22Rv1 (cell line): ENCODE data around the gene SUSD6.

ENCODE experiments used
- H3K27ac ChIP-seq: fragments of 450-650 bp; 2 replicates; pipeline ENCODE4 v1.5.1; 2017
- ZFX ChIP-seq: fragments of 450-650 bp; IDR thresholded peaks from 2 replicates; pipeline ENCODE4 v1.6.1; 2017; ENCODE audit warnings: antibody characterized with exemption, borderline replicate concordance
- TF ChIP-seq, protein P1 (sequence below): fragments of 450-650 bp; IDR thresholded peaks from 2 replicates; pipeline ENCODE4 v1.5.1; 2017; ENCODE audit warnings: mild to moderate bottlenecking

SUSD6 gene

DNA sequence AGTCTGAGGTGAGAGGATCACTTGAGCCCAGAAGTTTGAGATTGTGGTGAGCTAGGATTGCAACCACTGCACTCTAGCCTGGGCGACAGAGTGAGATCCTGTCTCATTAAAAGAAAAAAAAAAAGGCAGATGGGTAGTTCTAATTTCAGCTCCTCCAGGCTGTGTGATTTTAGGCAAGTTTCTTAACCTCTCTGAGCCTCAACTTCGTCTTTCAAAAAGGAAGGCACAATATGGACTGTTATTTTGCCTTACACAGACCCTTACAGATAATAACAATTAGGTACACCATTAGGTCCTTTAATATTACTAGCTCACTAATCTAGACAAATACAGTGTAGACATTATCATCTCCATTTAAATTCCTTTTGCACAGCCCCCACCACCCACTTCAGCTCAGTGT, 31.9 kb upstream of the SUSD6 start:
- H3K27ac ChIP-seq: no peak overlapping the region

DNA sequence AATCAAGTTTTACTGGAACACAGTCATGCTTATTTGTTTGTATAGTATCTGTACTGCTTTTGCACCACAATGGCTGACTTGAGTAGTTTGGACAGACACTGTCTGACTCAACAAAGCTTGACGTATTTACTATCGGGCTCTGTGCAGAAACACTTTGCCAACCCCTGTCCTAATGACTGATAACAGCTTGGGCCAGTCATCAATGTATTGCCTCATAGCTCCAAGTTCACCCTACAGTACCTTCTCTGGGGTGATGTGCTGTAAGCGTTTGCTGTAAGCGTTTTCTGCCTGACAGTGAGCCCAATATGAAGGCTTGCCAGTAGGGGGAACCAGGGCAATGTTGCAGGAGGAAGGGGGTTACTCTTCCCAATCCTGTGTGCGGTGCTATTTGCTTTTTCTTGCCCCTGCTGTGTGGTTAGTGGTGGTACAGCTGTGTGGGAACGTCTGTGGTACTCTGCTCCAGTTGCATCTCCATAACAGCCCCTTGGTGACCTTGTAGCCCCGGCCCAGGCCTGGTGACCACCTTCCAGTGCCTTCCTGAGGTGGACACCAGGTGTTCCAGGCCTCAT, 31.3 kb upstream of the SUSD6 start:
- H3K27ac ChIP-seq: no peak overlapping the region
- TF ChIP-seq, protein P1, sequence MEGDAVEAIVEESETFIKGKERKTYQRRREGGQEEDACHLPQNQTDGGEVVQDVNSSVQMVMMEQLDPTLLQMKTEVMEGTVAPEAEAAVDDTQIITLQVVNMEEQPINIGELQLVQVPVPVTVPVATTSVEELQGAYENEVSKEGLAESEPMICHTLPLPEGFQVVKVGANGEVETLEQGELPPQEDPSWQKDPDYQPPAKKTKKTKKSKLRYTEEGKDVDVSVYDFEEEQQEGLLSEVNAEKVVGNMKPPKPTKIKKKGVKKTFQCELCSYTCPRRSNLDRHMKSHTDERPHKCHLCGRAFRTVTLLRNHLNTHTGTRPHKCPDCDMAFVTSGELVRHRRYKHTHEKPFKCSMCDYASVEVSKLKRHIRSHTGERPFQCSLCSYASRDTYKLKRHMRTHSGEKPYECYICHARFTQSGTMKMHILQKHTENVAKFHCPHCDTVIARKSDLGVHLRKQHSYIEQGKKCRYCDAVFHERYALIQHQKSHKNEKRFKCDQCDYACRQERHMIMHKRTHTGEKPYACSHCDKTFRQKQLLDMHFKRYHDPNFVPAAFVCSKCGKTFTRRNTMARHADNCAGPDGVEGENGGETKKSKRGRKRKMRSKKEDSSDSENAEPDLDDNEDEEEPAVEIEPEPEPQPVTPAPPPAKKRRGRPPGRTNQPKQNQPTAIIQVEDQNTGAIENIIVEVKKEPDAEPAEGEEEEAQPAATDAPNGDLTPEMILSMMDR: peak; percentile 25; the same call in 1 of the 2 replicates
- no peak for TF ChIP-seq ZFX

More for the DNA sequence above, 31.9 kb upstream of the SUSD6 start:
- TF ChIP-seq, protein P1: no peak
- no peak for TF ChIP-seq ZFX

DNA sequence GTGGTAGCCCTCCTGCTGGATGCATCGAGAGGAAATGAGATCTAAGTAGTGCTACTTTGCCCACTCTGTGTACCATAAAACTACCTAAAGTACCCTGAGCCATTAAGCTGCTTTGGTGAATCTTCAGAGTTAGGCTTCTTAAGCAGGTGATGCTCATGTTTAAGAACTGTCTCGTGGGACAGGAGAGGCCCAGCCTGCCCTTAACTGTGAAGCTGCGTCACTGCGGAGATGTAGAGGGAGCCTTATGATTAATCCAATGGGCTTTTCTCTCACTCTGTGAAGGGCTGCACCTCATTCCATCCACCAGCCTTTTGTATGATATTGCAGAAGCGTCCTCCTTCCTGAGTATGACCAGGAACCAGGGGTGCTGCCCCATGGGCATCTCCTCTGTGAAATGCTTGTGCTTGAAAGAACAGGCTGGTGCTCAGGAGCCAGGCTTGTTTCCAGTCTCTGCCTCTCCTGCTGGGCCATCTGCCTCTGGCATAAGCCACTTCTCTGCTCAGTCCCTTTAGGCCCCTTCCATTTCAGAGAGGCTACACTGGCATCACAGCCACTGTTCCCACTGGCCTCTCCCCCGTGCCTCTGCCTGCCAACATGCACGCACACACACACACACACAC, 30.0 kb upstream of the SUSD6 start:
- H3K27ac ChIP-seq: no peak overlapping the region
- TF ChIP-seq ZFX: no peak
- TF ChIP-seq, protein P1: no peak

DNA sequence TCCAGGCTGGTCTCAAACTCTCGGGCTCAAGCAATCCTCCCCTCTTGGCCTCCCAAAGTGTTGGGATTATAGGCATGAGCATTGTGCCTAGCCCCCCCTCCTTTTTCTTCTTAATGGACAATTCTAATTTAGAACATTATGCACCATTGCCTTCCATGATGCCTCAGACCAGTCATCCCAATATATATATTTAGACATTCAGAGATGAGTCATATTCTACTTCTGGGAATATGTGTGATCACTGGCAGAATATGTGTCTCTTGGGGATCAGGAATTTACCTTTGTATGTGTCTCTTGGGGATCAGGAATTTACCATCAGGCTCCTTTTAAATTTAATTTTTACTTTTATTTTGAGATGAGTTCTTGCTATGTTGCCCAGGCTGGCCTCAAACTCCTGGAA, 29.2 kb upstream of the SUSD6 start:
- TF ChIP-seq ZFX: no peak

DNA sequence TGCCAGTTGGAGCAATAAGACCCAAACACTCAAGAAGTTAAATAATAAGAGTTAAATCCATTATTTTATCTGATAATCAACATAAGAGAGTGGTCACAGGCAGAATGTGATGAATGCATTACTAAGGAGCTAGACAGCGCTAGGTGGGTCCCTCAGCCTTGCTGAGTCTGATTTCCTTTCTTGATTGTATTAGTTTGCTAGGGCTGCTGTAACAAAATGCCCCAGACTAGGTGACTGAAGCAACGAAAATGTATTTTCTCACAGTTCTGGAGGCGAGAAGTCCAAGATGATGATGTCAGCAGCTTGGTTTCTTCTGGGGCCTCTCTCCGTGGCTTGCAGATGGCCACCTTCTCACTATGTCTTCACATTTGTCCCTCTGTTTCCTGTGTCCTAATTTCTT, 28.6 kb upstream of the SUSD6 start:
- no peak overlapping the region for H3K27ac ChIP-seq

More for the DNA sequence above, 29.2 kb upstream of the SUSD6 start:
- no peak overlapping the region for H3K27ac ChIP-seq

DNA sequence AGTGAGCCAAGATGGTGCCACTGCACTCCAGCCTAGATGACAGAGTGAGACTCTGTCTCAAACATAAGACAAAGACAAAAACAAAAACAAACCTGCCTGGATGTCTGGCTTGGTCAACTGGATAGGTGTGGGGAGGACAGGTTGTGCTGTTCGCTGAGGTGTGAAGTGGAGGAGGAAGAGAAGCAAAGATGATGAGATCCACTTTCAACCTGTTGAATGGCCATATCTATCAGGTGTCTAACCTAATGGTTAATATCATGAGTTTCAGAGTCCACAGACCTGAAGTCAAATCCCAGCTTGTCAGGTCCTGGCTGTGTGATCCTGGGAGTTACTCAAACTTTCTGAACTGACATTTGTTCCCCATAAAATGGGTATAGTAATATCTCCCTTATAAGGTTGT, 27.0 kb upstream of the SUSD6 start:
- no peak overlapping the region for H3K27ac ChIP-seq
- TF ChIP-seq ZFX: no peak
- TF ChIP-seq, protein P1: no peak

More for the DNA sequence above, 28.6 kb upstream of the SUSD6 start:
- TF ChIP-seq ZFX: no peak
- TF ChIP-seq, protein P1: no peak

DNA sequence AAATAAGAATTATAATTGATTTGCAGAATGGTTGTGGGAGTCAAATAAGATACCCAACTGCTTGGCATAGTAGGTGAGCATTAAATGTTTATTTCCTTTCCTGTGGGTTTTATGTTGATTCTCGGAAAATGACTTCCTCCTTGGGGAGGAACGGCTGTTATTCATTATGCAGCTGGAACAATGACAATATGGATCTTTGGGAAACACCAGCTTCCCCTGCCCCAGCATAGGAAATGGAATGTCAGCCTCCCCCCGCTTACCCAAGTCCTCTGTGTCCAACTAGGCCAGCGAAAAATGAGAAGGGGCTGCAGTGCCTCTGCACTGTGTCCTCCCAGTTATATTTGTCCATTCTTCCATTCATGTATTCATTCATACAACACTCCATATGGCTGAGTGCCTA, 25.0 kb upstream of the SUSD6 start:
- no peak overlapping the region for H3K27ac ChIP-seq
- no peak for TF ChIP-seq ZFX
- TF ChIP-seq, protein P1: no peak

DNA sequence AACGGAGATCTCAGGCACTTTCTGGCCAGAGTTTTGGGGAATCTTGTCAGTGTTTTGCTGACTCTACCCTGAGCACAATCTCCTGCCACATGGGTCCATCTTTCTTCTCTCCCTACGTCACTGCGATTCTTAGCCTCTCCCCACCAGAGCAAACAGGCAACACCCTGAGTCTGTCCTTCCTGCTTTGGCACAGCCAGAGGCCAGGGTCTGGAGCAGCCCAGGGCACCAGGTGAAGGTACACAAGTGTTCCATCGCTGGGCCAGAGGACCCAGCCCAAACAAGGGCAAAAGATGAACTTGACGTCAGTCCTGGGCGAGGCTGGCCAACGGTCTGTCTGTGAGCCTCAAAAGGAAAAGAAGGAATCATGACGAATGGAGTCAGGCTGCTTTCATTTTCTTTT, 24.0 kb upstream of the SUSD6 start:
- H3K27ac ChIP-seq: no peak overlapping the region
- TF ChIP-seq, protein P1: no peak
